HK-2 (cell line): ENCODE data around the gene SAMSN1.

Experiments
- DNase-seq: peaks from one replicate; pipeline ENCODE4 v3.0.0-alpha.2; 2018; ENCODE audit not compliant: unreplicated experiment

Gene SAMSN1

GRCh38 chr21:14545906-14546480, at the start of gene SAMSN1:
Gene SAMSN1 (minus strand): TSS chr21:14546315. CDS start chr21:14546261, 54 bp downstream.
- DNase-seq = no peak

GRCh38 chr21:14595449-14595848, 49.3 kb upstream of the SAMSN1 start:
- DNase-seq = no peak

GRCh38 chr21:14594967-14595366, 48.9 kb upstream of the SAMSN1 start:
- no peak for DNase-seq

- DNase-seq = no peak
These were observed 47.1 kb upstream of the SAMSN1 start for GRCh38 chr21:14593230-14593629.

GRCh38 chr21:14592296-14593000, 46.3 kb upstream of the SAMSN1 start:
- no peak for DNase-seq

GRCh38 chr21:14591882-14592281, 45.8 kb upstream of the SAMSN1 start:
- no peak for DNase-seq

- DNase-seq = no peak
These were observed 45.3 kb upstream of the SAMSN1 start for GRCh38 chr21:14591377-14591776.

GRCh38 chr21:14589855-14590563, 43.9 kb upstream of the SAMSN1 start:
- no peak for DNase-seq

GRCh38 chr21:14587266-14587665, 41.2 kb upstream of the SAMSN1 start:
- DNase-seq = no peak

- no peak for DNase-seq
These were observed 39.0 kb upstream of the SAMSN1 start for GRCh38 chr21:14585122-14585521.

GRCh38 chr21:14584357-14585095, 38.4 kb upstream of the SAMSN1 start:
- no peak for DNase-seq

- no peak for DNase-seq
These were observed 37.6 kb upstream of the SAMSN1 start for GRCh38 chr21:14583629-14584255.

- DNase-seq = no peak
These were observed 37.0 kb upstream of the SAMSN1 start for GRCh38 chr21:14582934-14583628.

- DNase-seq = no peak
These were observed 35.9 kb upstream of the SAMSN1 start for GRCh38 chr21:14581902-14582457.

GRCh38 chr21:14573244-14573643, 27.1 kb upstream of the SAMSN1 start:
- DNase-seq = no peak

GRCh38 chr21:14572204-14572780, 26.2 kb upstream of the SAMSN1 start:
- DNase-seq = no peak

- DNase-seq = no peak
These were observed 23.8 kb upstream of the SAMSN1 start for GRCh38 chr21:14569868-14570267.

GRCh38 chr21:14569026-14569621, 23.0 kb upstream of the SAMSN1 start:
- DNase-seq = no peak

GRCh38 chr21:14567331-14568279, 21.5 kb upstream of the SAMSN1 start:
- no peak for DNase-seq
